B cell (primary cell): ENCODE measurements around the gene MCM6.

Source experiments
- EZH2 ChIP-seq: IDR thresholded peaks from 2 replicates; pipeline ENCODE4 v1.6.1; 2012; ENCODE audit warnings: borderline replicate concordance, low read depth, mild to moderate bottlenecking, moderate library complexity, low read length; ENCODE audit not compliant: insufficient read depth, poor library complexity, severe bottlenecking
- TF ChIP-seq, protein P1 (sequence below): fragments of 200-600 bp; IDR thresholded peaks from one replicate; pipeline ENCODE4 v1.8.0; 2022; ENCODE audit warnings: antibody characterized with exemption, mild to moderate bottlenecking

DNA sequence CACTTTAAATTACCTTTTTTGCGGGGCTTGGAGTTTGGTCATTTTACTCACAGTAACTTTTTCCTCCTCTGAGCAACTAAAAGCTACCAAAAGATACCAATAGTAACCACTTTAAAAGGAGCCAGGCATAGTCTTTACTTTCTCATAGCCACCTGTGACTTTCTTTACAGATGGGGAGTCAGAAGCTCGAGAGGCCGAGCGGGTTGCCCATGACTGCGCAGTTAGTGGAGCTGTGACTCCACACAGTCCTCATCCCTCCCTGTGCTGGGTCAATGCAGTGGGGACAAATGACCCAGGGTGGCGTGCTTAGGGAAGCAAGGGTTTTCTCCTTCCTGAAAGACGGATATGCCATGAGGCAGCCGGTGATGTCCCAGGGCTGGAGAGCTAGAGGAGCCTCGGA, 51.1 kb downstream of the MCM6 start:
- TF ChIP-seq EZH2 = no peak
- TF ChIP-seq, protein P1, sequence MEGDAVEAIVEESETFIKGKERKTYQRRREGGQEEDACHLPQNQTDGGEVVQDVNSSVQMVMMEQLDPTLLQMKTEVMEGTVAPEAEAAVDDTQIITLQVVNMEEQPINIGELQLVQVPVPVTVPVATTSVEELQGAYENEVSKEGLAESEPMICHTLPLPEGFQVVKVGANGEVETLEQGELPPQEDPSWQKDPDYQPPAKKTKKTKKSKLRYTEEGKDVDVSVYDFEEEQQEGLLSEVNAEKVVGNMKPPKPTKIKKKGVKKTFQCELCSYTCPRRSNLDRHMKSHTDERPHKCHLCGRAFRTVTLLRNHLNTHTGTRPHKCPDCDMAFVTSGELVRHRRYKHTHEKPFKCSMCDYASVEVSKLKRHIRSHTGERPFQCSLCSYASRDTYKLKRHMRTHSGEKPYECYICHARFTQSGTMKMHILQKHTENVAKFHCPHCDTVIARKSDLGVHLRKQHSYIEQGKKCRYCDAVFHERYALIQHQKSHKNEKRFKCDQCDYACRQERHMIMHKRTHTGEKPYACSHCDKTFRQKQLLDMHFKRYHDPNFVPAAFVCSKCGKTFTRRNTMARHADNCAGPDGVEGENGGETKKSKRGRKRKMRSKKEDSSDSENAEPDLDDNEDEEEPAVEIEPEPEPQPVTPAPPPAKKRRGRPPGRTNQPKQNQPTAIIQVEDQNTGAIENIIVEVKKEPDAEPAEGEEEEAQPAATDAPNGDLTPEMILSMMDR = no peak
